Neural crest cell (in vitro differentiated cells): ENCODE results near the gene UBR7. TPM values are rescaled to one million over a fixed set of nuclear protein-coding genes. Genes with fewer than 3 reads are reported as not detected.
A peak's percentile ranks its signal among the peaks of the same experiment; 100 is the strongest.

Experiments
- DNase-seq: peaks from one replicate; pipeline ENCODE4 v3.0.0; 2021; ENCODE audit warnings: low read depth, mixed read lengths, low spot score
- H3K27ac Mint-ChIP-seq: one replicate; pipeline ENCODE4 v1.8.0; 2021; ENCODE audit warnings: mild to moderate bottlenecking, mixed read lengths; ENCODE audit not compliant: unreplicated experiment
- H3K27me3 Mint-ChIP-seq: 2 replicates; pipeline ENCODE4 v1.8.0; 2021; ENCODE audit warnings: low read depth, mild to moderate bottlenecking, mixed read lengths
- H3K36me3 Mint-ChIP-seq: 2 replicates; pipeline ENCODE4 v1.8.0; 2021; ENCODE audit warnings: low read depth, mild to moderate bottlenecking, mixed read lengths
- H3K4me1 Mint-ChIP-seq: 2 replicates; pipeline ENCODE4 v1.8.0; 2021; ENCODE audit warnings: mixed read lengths
- H3K4me3 Mint-ChIP-seq: one replicate; pipeline ENCODE4 v1.8.0; 2021; ENCODE audit warnings: mild to moderate bottlenecking, mixed read lengths
- H3K9me3 Mint-ChIP-seq: 2 replicates; pipeline ENCODE4 v1.8.0; 2021; ENCODE audit warnings: mixed read lengths
- total RNA-seq: library from RNA; stranded (reverse); gene quantifications from 2 replicates; pipeline ENCODE4 v1.2.1, GENCODE V29; 2021
- TF ChIP-seq, protein P1 (sequence below): fragments of 200-600 bp; sonication (generic); conservative IDR thresholded peaks from 2 replicates; pipeline ENCODE4 v1.5.0; 2021; ENCODE audit warnings: antibody characterized with exemption, mild to moderate bottlenecking

Gene UBR7
- total RNA-seq, 1 donor from 2014 or later = 41.6 TPM

DNA sequence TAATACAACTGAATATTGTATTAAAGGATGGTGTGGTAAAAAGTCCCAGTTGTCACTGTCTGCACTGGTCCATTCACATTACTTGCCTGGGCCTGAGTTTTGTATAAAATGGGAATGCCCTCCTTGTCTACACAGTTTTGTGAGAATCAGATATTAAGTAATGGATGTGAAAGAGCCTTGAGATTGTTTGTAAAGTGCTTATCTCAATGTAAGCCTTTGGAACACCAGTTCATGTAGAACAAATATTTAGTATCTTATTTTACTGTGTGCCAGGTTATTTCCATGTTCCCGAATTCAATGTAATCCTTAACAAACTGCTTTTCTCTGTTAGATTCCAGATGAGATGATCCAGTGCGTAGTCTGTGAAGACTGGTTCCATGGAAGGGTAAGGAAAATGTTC lies 7.5 kb downstream of the UBR7 start:
- H3K27me3 Mint-ChIP-seq = no peaks in the 10 kb centered on the region
- TF ChIP-seq, protein P1, sequence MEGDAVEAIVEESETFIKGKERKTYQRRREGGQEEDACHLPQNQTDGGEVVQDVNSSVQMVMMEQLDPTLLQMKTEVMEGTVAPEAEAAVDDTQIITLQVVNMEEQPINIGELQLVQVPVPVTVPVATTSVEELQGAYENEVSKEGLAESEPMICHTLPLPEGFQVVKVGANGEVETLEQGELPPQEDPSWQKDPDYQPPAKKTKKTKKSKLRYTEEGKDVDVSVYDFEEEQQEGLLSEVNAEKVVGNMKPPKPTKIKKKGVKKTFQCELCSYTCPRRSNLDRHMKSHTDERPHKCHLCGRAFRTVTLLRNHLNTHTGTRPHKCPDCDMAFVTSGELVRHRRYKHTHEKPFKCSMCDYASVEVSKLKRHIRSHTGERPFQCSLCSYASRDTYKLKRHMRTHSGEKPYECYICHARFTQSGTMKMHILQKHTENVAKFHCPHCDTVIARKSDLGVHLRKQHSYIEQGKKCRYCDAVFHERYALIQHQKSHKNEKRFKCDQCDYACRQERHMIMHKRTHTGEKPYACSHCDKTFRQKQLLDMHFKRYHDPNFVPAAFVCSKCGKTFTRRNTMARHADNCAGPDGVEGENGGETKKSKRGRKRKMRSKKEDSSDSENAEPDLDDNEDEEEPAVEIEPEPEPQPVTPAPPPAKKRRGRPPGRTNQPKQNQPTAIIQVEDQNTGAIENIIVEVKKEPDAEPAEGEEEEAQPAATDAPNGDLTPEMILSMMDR = no peak
- no peaks in the 10 kb centered on the region for H3K9me3 Mint-ChIP-seq
- H3K4me3 Mint-ChIP-seq = no peak overlapping the region
- H3K4me1 Mint-ChIP-seq = peaks cover 1% of the 10 kb centered on the region
- no peak for DNase-seq
- H3K27ac Mint-ChIP-seq = no peak overlapping the region
- H3K36me3 Mint-ChIP-seq = no peaks in the 10 kb centered on the region

DNA sequence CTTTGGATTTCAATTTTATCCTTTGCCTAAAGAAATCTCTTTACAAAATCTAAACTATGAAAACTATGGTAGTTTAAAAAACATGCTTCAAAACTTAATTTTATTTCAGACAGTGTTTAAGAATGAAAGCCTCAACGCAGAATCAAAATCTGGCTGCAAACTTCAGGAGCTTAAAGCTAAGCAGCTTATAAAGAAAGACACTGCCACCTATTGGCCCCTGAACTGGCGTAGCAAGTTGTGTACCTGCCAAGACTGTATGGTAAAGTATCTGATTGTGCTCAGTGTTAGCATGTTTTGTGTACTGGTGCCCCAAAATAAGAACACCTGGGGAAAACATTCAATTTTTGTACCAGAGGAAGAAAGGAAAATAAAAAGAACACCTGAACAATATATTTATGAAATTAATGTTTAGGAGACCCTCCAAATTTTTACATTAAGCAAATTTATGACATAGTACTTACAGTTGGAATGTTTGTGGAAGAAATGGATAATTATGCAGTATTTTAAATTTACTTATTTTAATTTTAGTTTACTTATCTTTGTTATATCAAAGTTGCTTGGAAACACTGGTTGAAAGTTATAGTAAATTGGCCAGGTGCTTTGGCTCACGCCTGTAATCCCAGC lies 12.2 kb downstream of the UBR7 start:
- H3K27ac Mint-ChIP-seq = no peak overlapping the region
- no peaks in the 10 kb centered on the region for H3K27me3 Mint-ChIP-seq
- H3K9me3 Mint-ChIP-seq = no peaks in the 10 kb centered on the region
- no peak overlapping the region for H3K4me3 Mint-ChIP-seq
- DNase-seq = no peak
- TF ChIP-seq, protein P1 = peak; percentile 70
- peaks cover 13% of the 10 kb centered on the region for H3K36me3 Mint-ChIP-seq
- no peaks in the 10 kb centered on the region for H3K4me1 Mint-ChIP-seq

DNA sequence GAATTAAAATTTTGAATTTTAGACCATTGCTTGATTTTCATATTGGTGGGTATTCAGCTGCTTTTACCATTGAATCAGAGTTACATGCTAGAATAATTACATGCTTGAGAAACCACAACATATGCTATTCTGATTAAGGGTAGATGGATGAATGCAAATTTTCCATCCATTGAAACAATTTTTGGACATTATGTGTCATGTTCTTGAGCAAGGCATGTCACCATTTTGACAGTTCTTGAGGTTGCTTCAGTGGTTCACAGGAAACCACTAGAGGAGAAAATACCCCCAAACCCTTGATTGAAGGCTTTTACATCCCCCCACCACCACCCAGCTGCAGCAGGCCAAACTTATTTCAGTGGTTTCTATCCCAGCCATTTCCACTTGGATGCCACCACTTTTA lies 13.5 kb downstream of the UBR7 start:
- Mint-ChIP-seq H3K27ac (no peak overlapping the region), H3K4me3 (no peak overlapping the region), H3K27me3 (no peaks in the 10 kb centered on the region), H3K9me3 (no peaks in the 10 kb centered on the region), H3K36me3 (peaks cover 15% of the 10 kb centered on the region), H3K4me1 (no peaks in the 10 kb centered on the region)
- no peak for DNase-seq
- TF ChIP-seq, protein P1 = no peak

DNA sequence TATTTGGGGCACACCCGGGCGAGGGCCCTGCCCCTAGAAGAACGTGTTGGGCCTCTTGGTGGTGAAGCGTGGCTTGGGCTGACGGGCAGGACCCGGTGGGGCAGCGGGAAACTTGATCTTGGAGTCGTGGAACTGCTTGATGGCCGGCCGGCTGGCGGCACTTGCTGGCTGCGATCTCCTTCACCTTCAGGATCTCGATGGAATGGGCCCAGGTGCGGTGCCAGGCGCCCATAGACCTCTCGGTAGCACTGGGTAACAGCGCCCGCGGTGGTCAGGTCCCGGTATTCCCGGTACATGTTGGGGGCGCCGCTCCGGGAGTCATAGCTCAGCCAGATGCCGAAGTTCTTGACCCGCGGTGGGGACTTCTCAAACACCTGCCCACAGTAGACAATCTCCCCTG lies 16.5 kb downstream of the UBR7 start:
- no peaks in the 10 kb centered on the region for H3K27me3 Mint-ChIP-seq
- no peak for DNase-seq
- peaks cover 35% of the 10 kb centered on the region for H3K36me3 Mint-ChIP-seq
- TF ChIP-seq, protein P1 = no peak
- no peaks in the 10 kb centered on the region for H3K4me1 Mint-ChIP-seq
- no peak overlapping the region for H3K27ac Mint-ChIP-seq
- H3K4me3 Mint-ChIP-seq = no peak overlapping the region
- no peaks in the 10 kb centered on the region for H3K9me3 Mint-ChIP-seq

DNA sequence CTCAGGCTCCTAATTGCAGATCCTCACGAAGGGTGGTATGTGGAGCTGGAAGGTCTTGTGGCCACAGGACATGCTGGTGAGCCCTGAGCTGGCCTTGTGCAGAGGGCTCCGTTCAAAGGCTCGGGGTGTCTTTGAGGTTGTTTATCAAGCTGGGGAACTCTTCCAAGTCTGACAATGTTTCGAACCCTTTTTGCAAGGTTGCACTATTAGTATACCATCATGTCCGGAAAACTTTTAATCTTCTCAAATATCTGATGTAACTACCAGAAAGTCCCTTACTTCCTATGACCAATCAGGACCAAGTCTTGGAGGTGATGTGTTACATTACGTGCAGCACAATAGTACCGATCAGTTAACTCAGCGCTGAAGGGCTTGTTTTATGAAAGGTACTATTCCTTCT lies 21.5 kb downstream of the UBR7 start:
- no peak for DNase-seq
- TF ChIP-seq, protein P1 = no peak
- H3K36me3 Mint-ChIP-seq = peaks cover 30% of the 10 kb centered on the region
- H3K9me3 Mint-ChIP-seq = no peaks in the 10 kb centered on the region
- H3K27ac Mint-ChIP-seq = no peak overlapping the region
- no peak overlapping the region for H3K4me3 Mint-ChIP-seq
- H3K27me3 Mint-ChIP-seq = no peaks in the 10 kb centered on the region
- H3K4me1 Mint-ChIP-seq = no peaks in the 10 kb centered on the region
